Measurements from ENCODE around the gene LOXHD1. TPM values are rescaled to one million over a fixed set of nuclear protein-coding genes. Genes with fewer than 3 reads are reported as not detected.

The LOXHD1 gene
- under 1 TPM in 1 of 4 donors, not detected in 3; 0.41 TPM for total RNA-seq

GRCh38 chr18:46657115-46657955 lies at the start of gene LOXHD1:
Gene LOXHD1, minus strand, starts transcription at chr18:46657220. Its CDS starts 187 bp downstream, at chr18:46657033.
- DNase-seq = no peak
- no peak for TF ChIP-seq POLR2A (IDR thresholded peaks at IDR 0.05)
- no peak for TF ChIP-seq CTCF (IDR thresholded peaks at IDR 0.05 in 4 of 5, conservative IDR thresholded peaks at IDR 0.05 in 1 of 5)
- no peaks in the 10 kb centered on the region for H3K9me3 ChIP-seq
- no peak for ATAC-seq
- intact Hi-C loops (cut with DNase I; ENCODE audit: low total_unique reads) (no loop called here), in situ Hi-C loops (cut with MboI; ENCODE audit: low sequenced_read_pairs in 4 of 4) (loop anchor here (5.0 to 25.0 kb wide), 6 partner anchors 370 to 513 kb away; a partner anchor contains a TSS)
- H3K4me3 ChIP-seq = no peak within 1 kb of the TSS
- peaks cover 0 to 4% of the 10 kb centered on the region in 2 donors for H3K4me1 ChIP-seq
- H3K36me3 ChIP-seq = no peaks in the 10 kb centered on the region
- no peak within 1 kb of the TSS for H3K27ac ChIP-seq
- H3K27me3 ChIP-seq = no peaks in the 10 kb centered on the region

GRCh38 chr18:46705521-46705920 lies 48.5 kb upstream of the LOXHD1 start:
- Histone ChIP-seq H3K27me3 (no peaks in the 10 kb centered on the region), H3K36me3 (no peaks in the 10 kb centered on the region), H3K27ac (no peak overlapping the region), H3K4me1 (peaks cover 17 to 38% of the 10 kb centered on the region in 2 donors), H3K4me3 (no peak overlapping the region), H3K9me3 (no peaks in the 10 kb centered on the region)
- in situ Hi-C loops (cut with MboI; ENCODE audit: low sequenced_read_pairs in 4 of 4) = no loop called here
- DNase-seq (no peak), ATAC-seq (no peak)
- TF ChIP-seq POLR2A (IDR thresholded peaks at IDR 0.05) = no peak
- no peak for TF ChIP-seq CTCF (IDR thresholded peaks at IDR 0.05 in 4 of 5, conservative IDR thresholded peaks at IDR 0.05 in 1 of 5)
- intact Hi-C loops (cut with DNase I; ENCODE audit: low total_unique reads) = no loop called here

- Histone ChIP-seq H3K27ac (no peak overlapping the region), H3K4me1 (peaks cover 15 to 31% of the 10 kb centered on the region in 2 donors), H3K9me3 (no peaks in the 10 kb centered on the region), H3K36me3 (no peaks in the 10 kb centered on the region), H3K27me3 (no peaks in the 10 kb centered on the region), H3K4me3 (no peak overlapping the region)
- in situ Hi-C loops (cut with MboI; ENCODE audit: low sequenced_read_pairs in 4 of 4) = no loop called here
- TF ChIP-seq CTCF (IDR thresholded peaks at IDR 0.05 in 4 of 5, conservative IDR thresholded peaks at IDR 0.05 in 1 of 5) = no peak
- no peak for TF ChIP-seq POLR2A (IDR thresholded peaks at IDR 0.05)
- ATAC-seq (no peak), DNase-seq (no peak)
- intact Hi-C loops (cut with DNase I; ENCODE audit: low total_unique reads) = no loop called here
Measured at GRCh38 chr18:46704816-46705215, 47.8 kb upstream of the LOXHD1 start.

GRCh38 chr18:46704189-46704588 lies 47.2 kb upstream of the LOXHD1 start:
- peaks cover 15 to 30% of the 10 kb centered on the region in 2 donors for H3K4me1 ChIP-seq
- no peaks in the 10 kb centered on the region for H3K9me3 ChIP-seq
- no peak for DNase-seq
- H3K36me3 ChIP-seq = no peaks in the 10 kb centered on the region
- H3K27ac ChIP-seq = no peak overlapping the region
- intact Hi-C loops (cut with DNase I; ENCODE audit: low total_unique reads) (no loop called here), in situ Hi-C loops (cut with MboI; ENCODE audit: low sequenced_read_pairs in 4 of 4) (no loop called here)
- H3K4me3 ChIP-seq = no peak overlapping the region
- H3K27me3 ChIP-seq = no peaks in the 10 kb centered on the region
- no peak for TF ChIP-seq POLR2A (IDR thresholded peaks at IDR 0.05)
- no peak for ATAC-seq

GRCh38 chr18:46702471-46702870 lies 45.5 kb upstream of the LOXHD1 start:
- TF ChIP-seq POLR2A (IDR thresholded peaks at IDR 0.05) (no peak), CTCF (IDR thresholded peaks at IDR 0.05 in 4 of 5, conservative IDR thresholded peaks at IDR 0.05 in 1 of 5) (no peak)
- peak; percentile 93 to 96 for ATAC-seq
- no peak overlapping the region for H3K4me3 ChIP-seq
- no peaks in the 10 kb centered on the region for H3K36me3 ChIP-seq
- DNase-seq = peak; percentile 72 to 85
- H3K4me1 ChIP-seq = peaks cover 15 to 26% of the 10 kb centered on the region in 2 donors
- intact Hi-C loops (cut with DNase I; ENCODE audit: low total_unique reads) = no loop called here
- in situ Hi-C loops (cut with MboI; ENCODE audit: low sequenced_read_pairs in 4 of 4) = no loop called here
- H3K27me3 ChIP-seq = no peaks in the 10 kb centered on the region
- H3K27ac ChIP-seq = peak overlapping the region; percentile 61 to 81 (median 66)
- H3K9me3 ChIP-seq = no peaks in the 10 kb centered on the region

Measured in gastrocnemius medialis (tissue), 4 donors.